SK-MEL-5 (cell line): ENCODE results near the gene CXCL1. TPM values are rescaled to one million over a fixed set of nuclear protein-coding genes. Genes with fewer than 3 reads are reported as not detected.
"Not testable (repeated sequence)": the region's sequence is repeated elsewhere in the genome, so short reads cannot be mapped to it uniquely, and the experiment has no call there.

ENCODE experiments used
- DNase-seq: peaks from one replicate; pipeline ENCODE4 v3.0.0-alpha.2; 2016; ENCODE audit warnings: low read depth, low spot score
- in situ Hi-C: cut with HindIII; loops from 2 replicates; pipeline ENCODE4 v1.10.0; 2016; ENCODE audit warnings: low sequenced_read_pairs, high pct_unique_total_duplicates, low pct_unique_long_range_greater_than_20kb
- total RNA-seq: library from RNA; depleted of rRNA; stranded (reverse); fragments of >200 nt; shearing (Covaris generic); gene quantifications from 2 replicates; pipeline ENCODE4 v1.2.3, GENCODE V29; 2014

CXCL1 gene
- total RNA-seq, 1 experiment from 2014 or later: 76.1 TPM

- in situ Hi-C loops: no loop called here
- peak; percentile 97 for DNase-seq
Observed at GRCh38 chr4:73897380-73898136, 28.4 kb downstream of the CXCL1 start.

GRCh38 chr4:73899338-73899737 lies 30.1 kb downstream of the CXCL1 start:
- in situ Hi-C loops: not testable (repeated sequence)
- DNase-seq: peak; percentile 13

- in situ Hi-C loops: no loop called here
- peak; percentile 65 for DNase-seq
Observed at GRCh38 chr4:73901031-73901430, 31.8 kb downstream of the CXCL1 start.

- in situ Hi-C loops: no loop called here
- DNase-seq: no peak
Observed at GRCh38 chr4:73902038-73902637, 32.9 kb downstream of the CXCL1 start.

- in situ Hi-C loops: no loop called here
- no peak for DNase-seq
Observed at GRCh38 chr4:73902817-73903547, 33.8 kb downstream of the CXCL1 start.

- in situ Hi-C loops: no loop called here
- no peak for DNase-seq
Observed at GRCh38 chr4:73904491-73904890, 35.3 kb downstream of the CXCL1 start.

GRCh38 chr4:73908965-73909364 lies 39.8 kb downstream of the CXCL1 start:
- in situ Hi-C loops: no loop called here
- no peak for DNase-seq

GRCh38 chr4:73911746-73912145 lies 42.6 kb downstream of the CXCL1 start:
- in situ Hi-C loops: no loop called here
- DNase-seq: no peak

- in situ Hi-C loops: no loop called here
Observed at GRCh38 chr4:73912191-73912590, 43.0 kb downstream of the CXCL1 start.

GRCh38 chr4:73914071-73914470 lies 44.9 kb downstream of the CXCL1 start:
- DNase-seq: no peak
- in situ Hi-C loops: no loop called here

More at GRCh38 chr4:73912191-73912590, 43.0 kb downstream of the CXCL1 start:
- DNase-seq: no peak

- in situ Hi-C loops: no loop called here
- DNase-seq: no peak
Observed at GRCh38 chr4:73916172-73916925, 47.2 kb downstream of the CXCL1 start.

GRCh38 chr4:73917081-73917501 lies 47.9 kb downstream of the CXCL1 start:
- peak; percentile 51 for DNase-seq
- in situ Hi-C loops: no loop called here

- no peak for DNase-seq
- in situ Hi-C loops: no loop called here
Observed at GRCh38 chr4:73918058-73918457, 48.9 kb downstream of the CXCL1 start.

- DNase-seq: no peak
- in situ Hi-C loops: no loop called here
Observed at GRCh38 chr4:73919691-73920090, 50.5 kb downstream of the CXCL1 start.
